NOMO-1 (cell line): ENCODE results near the gene METRNL.
"Not testable (repeated sequence)": the region's sequence is repeated elsewhere in the genome, so short reads cannot be mapped to it uniquely, and the experiment has no call there.

Experiments used
- DNase-seq, 2 experiments: peaks; one replicate each; lab custom pipeline; 2025; ENCODE audit not compliant: unreplicated experiment in 2 of 2; lab: John Stamatoyannopoulos, UW

The METRNL gene

GRCh38 chr17:83079352-83079747, at the start of gene METRNL:
TSS of gene METRNL (plus strand) at chr17:83079609. CDS start at chr17:83079816, 207 bp downstream.
- DNase-seq: peak; percentile 28 to 76

- DNase-seq: no peak
Observed at GRCh38 chr17:83030432-83030831, 49.0 kb upstream of the METRNL start.

GRCh38 chr17:83031321-83031945, 48.0 kb upstream of the METRNL start:
- DNase-seq: no peak

GRCh38 chr17:83031946-83032451, 47.4 kb upstream of the METRNL start:
- not testable (repeated sequence) for DNase-seq

GRCh38 chr17:83032781-83033180, 46.6 kb upstream of the METRNL start:
- DNase-seq: no peak

GRCh38 chr17:83034525-83034924, 44.9 kb upstream of the METRNL start:
- no peak for DNase-seq

GRCh38 chr17:83035722-83036121, 43.7 kb upstream of the METRNL start:
- no peak for DNase-seq

- no peak for DNase-seq
Observed at GRCh38 chr17:83036193-83036592, 43.2 kb upstream of the METRNL start.

GRCh38 chr17:83036666-83037065, 42.7 kb upstream of the METRNL start:
- DNase-seq: no peak

GRCh38 chr17:83037084-83037873, 42.1 kb upstream of the METRNL start:
- no peak for DNase-seq

GRCh38 chr17:83037874-83038165, 41.6 kb upstream of the METRNL start:
- DNase-seq: no peak

GRCh38 chr17:83038983-83039382, 40.4 kb upstream of the METRNL start:
- DNase-seq: not testable (repeated sequence)

- DNase-seq: no peak
Observed at GRCh38 chr17:83041305-83041704, 38.1 kb upstream of the METRNL start.

GRCh38 chr17:83042522-83043158, 36.8 kb upstream of the METRNL start:
- DNase-seq: no peak

- DNase-seq: not testable (repeated sequence)
Observed at GRCh38 chr17:83044479-83044878, 34.9 kb upstream of the METRNL start.

GRCh38 chr17:83046448-83047181, 32.8 kb upstream of the METRNL start:
- DNase-seq: no peak

GRCh38 chr17:83047182-83047478, 32.3 kb upstream of the METRNL start:
- DNase-seq: no peak

- not testable (repeated sequence) for DNase-seq
Observed at GRCh38 chr17:83047818-83048475, 31.5 kb upstream of the METRNL start.

- no peak for DNase-seq
Observed at GRCh38 chr17:83050651-83051395, 28.6 kb upstream of the METRNL start.
